Neural progenitor cell (in vitro differentiated cells): ENCODE data around the gene RND2. TPM values are rescaled to one million over a fixed set of nuclear protein-coding genes. Genes with fewer than 3 reads are reported as not detected.

Experiments
- DNase-seq: peaks from one replicate; pipeline ENCODE4 v3.0.0-alpha.2; 2016; ENCODE audit warnings: low spot score
- H2AFZ ChIP-seq: fragments of 200-600 bp; sonication (generic); replicated peaks from 2 replicates; pipeline ENCODE4 v1.6.1; 2016; ENCODE audit warnings: antibody characterized with exemption
- H3F3A ChIP-seq: fragments of 200-600 bp; sonication (generic); 2 replicates; pipeline ENCODE4 v1.6.1; 2016; ENCODE audit warnings: antibody characterized with exemption, low read depth
- H3K27ac ChIP-seq: fragments of 200-600 bp; sonication (generic); 2 replicates; pipeline ENCODE4 v1.5.1; 2016; ENCODE audit warnings: mild to moderate bottlenecking
- H3K27me3 ChIP-seq: fragments of 200-600 bp; sonication (generic); 2 replicates; pipeline ENCODE4 v1.6.1; 2016; ENCODE audit warnings: mild to moderate bottlenecking, moderate library complexity
- H3K36me3 ChIP-seq: fragments of 200-600 bp; sonication (generic); 2 replicates; pipeline ENCODE4 v1.5.1; 2016
- H3K4me1 ChIP-seq: fragments of 200-600 bp; sonication (generic); 2 replicates; pipeline ENCODE4 v1.6.1; 2016; ENCODE audit warnings: mixed run types
- H3K4me2 ChIP-seq: fragments of 200-600 bp; sonication (generic); 2 replicates; pipeline ENCODE4 v1.6.1; 2016
- H3K4me3 ChIP-seq: fragments of 200-600 bp; sonication (generic); 2 replicates; pipeline ENCODE4 v1.5.1; 2016
- H3K79me2 ChIP-seq: fragments of 200-600 bp; sonication (generic); 2 replicates; pipeline ENCODE4 v1.6.1; 2016; ENCODE audit warnings: low read depth
- H3K9ac ChIP-seq: fragments of 200-600 bp; sonication (generic); 2 replicates; pipeline ENCODE4 v1.6.1; 2016
- H3K9me3 ChIP-seq: fragments of 200-600 bp; sonication (generic); 2 replicates; pipeline ENCODE4 v1.5.1; 2016; ENCODE audit warnings: low read depth
- H4K20me1 ChIP-seq: fragments of 200-600 bp; sonication (generic); 2 replicates; pipeline ENCODE4 v1.6.1; 2016; ENCODE audit warnings: low read depth
- H3K27ac Mint-ChIP-seq: 3 replicates; pipeline ENCODE4 v1.8.0; 2021; ENCODE audit warnings: mixed read lengths
- H3K27me3 Mint-ChIP-seq: 2 replicates; pipeline ENCODE4 v1.8.0; 2022; ENCODE audit warnings: low read depth, mild to moderate bottlenecking, inconsistent platforms, moderate library complexity, mixed read lengths; ENCODE audit not compliant: insufficient read depth
- H3K36me3 Mint-ChIP-seq: 3 replicates; pipeline ENCODE4 v1.8.0; 2021; ENCODE audit warnings: mixed read lengths
- H3K4me1 Mint-ChIP-seq: 3 replicates; pipeline ENCODE4 v1.8.0; 2021; ENCODE audit warnings: mixed read lengths
- H3K4me3 Mint-ChIP-seq: 3 replicates; pipeline ENCODE4 v1.8.0; 2021; ENCODE audit warnings: mild to moderate bottlenecking, moderate library complexity, mixed read lengths
- H3K9me3 Mint-ChIP-seq: 3 replicates; pipeline ENCODE4 v1.8.0; 2020; ENCODE audit warnings: mixed read lengths
- CTCF ChIP-seq: fragments of 200-600 bp; sonication (generic); IDR thresholded peaks from 2 replicates; pipeline ENCODE4 v1.5.1; 2017; ENCODE audit warnings: antibody characterized with exemption, mild to moderate bottlenecking
- EZH2 ChIP-seq: fragments of 200-600 bp; sonication (generic); IDR thresholded peaks from 2 replicates; pipeline ENCODE4 v1.6.1; 2017; ENCODE audit warnings: antibody characterized with exemption, mild to moderate bottlenecking, moderate library complexity
- EZH2phosphoT487 ChIP-seq: fragments of 200-600 bp; sonication (generic); IDR thresholded peaks from 2 replicates; pipeline ENCODE4 v1.6.1; 2017; ENCODE audit warnings: antibody characterized with exemption
- total RNA-seq: library from RNA; depleted of rRNA; stranded (reverse); fragments of >200 nt; gene quantifications from 2 replicates; pipeline ENCODE4 v1.2.3, GENCODE V29; 2015; ENCODE audit warnings: low replicate concordance

Gene RND2
- total RNA-seq, 1 donor from 2014 or later: 35.0 TPM

- Mint-ChIP-seq H3K27me3 (peaks cover 2% of the 10 kb centered on the region), H3K27ac (no peak overlapping the region), H3K4me3 (peak overlapping the region; percentile 41), H3K36me3 (peaks cover 25% of the 10 kb centered on the region), H3K4me1 (peaks cover 17% of the 10 kb centered on the region), H3K9me3 (no peaks in the 10 kb centered on the region)
- H3K36me3 ChIP-seq: peaks cover 6% of the 10 kb centered on the region
- no peaks in the 10 kb centered on the region for H3K27me3 ChIP-seq
- H3K27ac ChIP-seq: no peak overlapping the region
- H2AFZ ChIP-seq: no peak overlapping the region
- H3K79me2 ChIP-seq: peaks cover 28% of the 10 kb centered on the region
- DNase-seq: no peak
- H3K9ac ChIP-seq: no peak overlapping the region
- H3F3A ChIP-seq: peaks cover 72% of the 10 kb centered on the region
- peaks cover 25% of the 10 kb centered on the region for H4K20me1 ChIP-seq
- H3K4me1 ChIP-seq: peaks cover 14% of the 10 kb centered on the region
- H3K4me2 ChIP-seq: no peak overlapping the region
- TF ChIP-seq CTCF (no peak), EZH2 (no peak), EZH2phosphoT487 (no peak)
- no peaks in the 10 kb centered on the region for H3K9me3 ChIP-seq
- H3K4me3 ChIP-seq: no peak overlapping the region
Observed at GRCh38 chr17:43003542-43004172, 21.4 kb upstream of the RND2 start.

- Histone ChIP-seq H3K4me2 (peak within 1 kb of the TSS; percentile 72), H3F3A (peaks cover 41% of the 10 kb centered on the region), H3K36me3 (peaks cover 6% of the 10 kb centered on the region), H3K27me3 (no peaks in the 10 kb centered on the region), H3K9ac (no peak within 1 kb of the TSS), H3K27ac (no peak within 1 kb of the TSS), H3K4me3 (peak within 1 kb of the TSS; percentile 40), H3K79me2 (no peaks in the 10 kb centered on the region), H4K20me1 (peaks cover 7% of the 10 kb centered on the region), H3K9me3 (no peaks in the 10 kb centered on the region), H2AFZ (peak within 1 kb of the TSS; percentile 91), H3K4me1 (peaks cover 4% of the 10 kb centered on the region)
- peak within 1 kb of the TSS; percentile 46 for H3K4me3 Mint-ChIP-seq
- DNase-seq: peak; percentile 65
- TF ChIP-seq EZH2phosphoT487 (no peak), CTCF (peak; percentile 32)
- peaks cover 5% of the 10 kb centered on the region for H3K4me1 Mint-ChIP-seq
- peak within 1 kb of the TSS; percentile 66 for H3K27ac Mint-ChIP-seq
- H3K9me3 Mint-ChIP-seq: no peaks in the 10 kb centered on the region
- peaks cover 11% of the 10 kb centered on the region for H3K36me3 Mint-ChIP-seq
- H3K27me3 Mint-ChIP-seq: peaks cover 2% of the 10 kb centered on the region
Observed at GRCh38 chr17:43006639-43007551, 18.1 kb upstream of the RND2 start, which contains the start of gene IFI35. Gene IFI35 (plus strand): TSS chr17:43006784. CDS start chr17:43006948, 164 bp downstream.

- TF ChIP-seq EZH2 (no peak), EZH2phosphoT487 (no peak), CTCF (no peak)
- no peak overlapping the region for H3K27ac ChIP-seq
Observed at GRCh38 chr17:43010667-43011308, 14.2 kb upstream of the RND2 start.

More at GRCh38 chr17:43010667-43011308, 14.2 kb upstream of the RND2 start:
- H3K9me3 ChIP-seq: no peaks in the 10 kb centered on the region
- H3K4me1 Mint-ChIP-seq: peaks cover 22% of the 10 kb centered on the region
- H3K27me3 Mint-ChIP-seq: peaks cover 2% of the 10 kb centered on the region
- H4K20me1 ChIP-seq: no peaks in the 10 kb centered on the region
- no peaks in the 10 kb centered on the region for H3K36me3 ChIP-seq
- no peak overlapping the region for H3K27ac Mint-ChIP-seq
- peaks cover 4% of the 10 kb centered on the region for H3K4me1 ChIP-seq
- H3K79me2 ChIP-seq: no peaks in the 10 kb centered on the region
- H3K9ac ChIP-seq: no peak overlapping the region
- H3K9me3 Mint-ChIP-seq: no peaks in the 10 kb centered on the region
- peaks cover 17% of the 10 kb centered on the region for H3F3A ChIP-seq
- DNase-seq: no peak
- H3K4me3 ChIP-seq: no peak overlapping the region
- peaks cover 4% of the 10 kb centered on the region for H3K36me3 Mint-ChIP-seq
- H3K27me3 ChIP-seq: no peaks in the 10 kb centered on the region
- H3K4me2 ChIP-seq: no peak overlapping the region
- H2AFZ ChIP-seq: no peak overlapping the region
- H3K4me3 Mint-ChIP-seq: no peak overlapping the region
